Coronary artery (tissue), 2 donors: ENCODE measurements around the gene CNIH4.
A peak's percentile ranks its signal among the peaks of the same experiment; 100 is the strongest.
"Not testable (repeated sequence)": the region's sequence is repeated elsewhere in the genome, so short reads cannot be mapped to it uniquely, and the experiment has no call there.

Experiments
- DNase-seq: peaks from one replicate; pipeline ENCODE4 v3.0.0-alpha.2; 2017; ENCODE audit warnings: low spot score
- H3K27ac ChIP-seq, 2 donors: fragments of 200-600 bp; sonication (generic); one replicate each; pipeline ENCODE4 v1.5.1; 2016 to 2019
- H3K4me3 ChIP-seq: fragments of 200-600 bp; sonication (generic); 2 replicates; pipeline ENCODE4 v1.5.1; 2016; ENCODE audit warnings: mild to moderate bottlenecking, moderate library complexity
- CTCF ChIP-seq: fragments of 200-600 bp; sonication (generic); IDR thresholded peaks from one replicate; pipeline ENCODE4 v1.5.1; 2019; ENCODE audit warnings: antibody characterized with exemption

Gene CNIH4

GRCh38 chr1:224356685-224357625 lies at the start of gene CNIH4:
Gene CNIH4 (plus strand): TSS chr1:224356879. CDS start chr1:224356925, 46 bp downstream.
- no peak for TF ChIP-seq CTCF
- peak; percentile 95 for DNase-seq

GRCh38 chr1:224308064-224308463 lies 48.6 kb upstream of the CNIH4 start:
- TF ChIP-seq CTCF, result no peak
- Histone ChIP-seq H3K27ac (no peak overlapping the region), H3K4me3 (no peak overlapping the region)
- DNase-seq, result no peak

More at GRCh38 chr1:224356685-224357625, at the start of gene CNIH4:
- H3K4me3 ChIP-seq, result peak within 1 kb of the TSS; percentile 99
- H3K27ac ChIP-seq, result peak within 1 kb of the TSS; percentile 94 to 98

GRCh38 chr1:224311503-224311902 lies 45.2 kb upstream of the CNIH4 start:
- DNase-seq, H3K27ac ChIP-seq, H3K4me3 ChIP-seq: not testable (repeated sequence)

GRCh38 chr1:224312025-224312424 lies 44.7 kb upstream of the CNIH4 start:
- Histone ChIP-seq H3K27ac (no peak overlapping the region), H3K4me3 (no peak overlapping the region)
- TF ChIP-seq CTCF, result no peak
- DNase-seq, result no peak

GRCh38 chr1:224317383-224318045 lies 39.2 kb upstream of the CNIH4 start:
- no peak overlapping the region for H3K4me3 ChIP-seq
- TF ChIP-seq CTCF, result no peak
- H3K27ac ChIP-seq, result no peak overlapping the region
- no peak for DNase-seq

GRCh38 chr1:224321706-224322105 lies 35.0 kb upstream of the CNIH4 start:
- TF ChIP-seq CTCF, result no peak
- no peak overlapping the region for H3K27ac ChIP-seq
- DNase-seq, result no peak
- no peak overlapping the region for H3K4me3 ChIP-seq

- no peak overlapping the region for H3K4me3 ChIP-seq
- no peak for TF ChIP-seq CTCF
- no peak overlapping the region for H3K27ac ChIP-seq
- no peak for DNase-seq
Observed at GRCh38 chr1:224325959-224326358, 30.7 kb upstream of the CNIH4 start.
